Cortex of kidney (tissue), 1 donor: ENCODE measurements around the gene POLA1.

Source experiments
- DNase-seq: peaks from one replicate; lab custom pipeline; 2025; lab: John Stamatoyannopoulos, UW

Gene POLA1

GRCh38 chrX:25026576-25026975, 332.9 kb downstream of the POLA1 start:
- no peak for DNase-seq

GRCh38 chrX:25028726-25029125, 335.0 kb downstream of the POLA1 start:
- DNase-seq, result no peak

GRCh38 chrX:25029288-25029825, 335.6 kb downstream of the POLA1 start:
- no peak for DNase-seq

GRCh38 chrX:25034889-25035288, 341.2 kb downstream of the POLA1 start:
- no peak for DNase-seq

- DNase-seq, result no peak
Measured at GRCh38 chrX:25039036-25039435, 345.3 kb downstream of the POLA1 start.

GRCh38 chrX:25043192-25043591, 349.5 kb downstream of the POLA1 start:
- DNase-seq, result no peak
